Keratinocyte (primary cell): Measurements from ENCODE around the gene FOCAD. TPM values are rescaled to one million over a fixed set of nuclear protein-coding genes. Genes with fewer than 3 reads are reported as not detected.

Experiments
- DNase-seq: peaks from one replicate; pipeline ENCODE4 v3.0.0-alpha.2; 2011; ENCODE audit warnings: low read depth, missing footprints, low spot score
- FAIRE-seq: peaks from 2 replicates; lab custom pipeline; 2011; peaks lifted over from hg19 to GRCh38; lab: Jason Lieb, UNC
- H2AFZ ChIP-seq: 2 replicates; pipeline ENCODE4 v1.6.0; 2012; ENCODE audit warnings: low read length, control low read depth, inconsistent platforms; ENCODE audit not compliant: control insufficient read depth
- H3K27ac ChIP-seq: 2 replicates; pipeline ENCODE4 v1.5.1; 2011; ENCODE audit warnings: low read length; ENCODE audit not compliant: control insufficient read depth, insufficient read depth
- H3K27me3 ChIP-seq: 3 replicates; pipeline ENCODE4 v1.6.0; 2011; ENCODE audit warnings: low read length; ENCODE audit not compliant: control insufficient read depth, insufficient read depth; ENCODE audit errors: extremely low read depth
- H3K36me3 ChIP-seq, 2 experiments: 2 replicates in 1 of 2; 3 replicates in 1 of 2; pipeline ENCODE4 v1.5.1; 2011; ENCODE audit warnings: low read length in 2 of 2, mild to moderate bottlenecking in 1 of 2; ENCODE audit not compliant: control insufficient read depth in 2 of 2, insufficient read depth in 2 of 2; ENCODE audit errors: extremely low read depth in 1 of 2
- H3K4me1 ChIP-seq: 3 replicates; pipeline ENCODE4 v1.5.1; 2011; ENCODE audit warnings: low read length; ENCODE audit not compliant: control insufficient read depth, insufficient read depth; ENCODE audit errors: extremely low read depth
- H3K4me2 ChIP-seq: 3 replicates; pipeline ENCODE4 v1.6.0; 2011; ENCODE audit warnings: low read depth, low read length; ENCODE audit not compliant: control insufficient read depth, insufficient read depth; ENCODE audit errors: extremely low read depth
- H3K4me3 ChIP-seq, 3 experiments: fragments of 200-600 bp in 1 of 3; sonication (generic) in 1 of 3; 2 replicates in 2 of 3; 3 replicates in 1 of 3; pipeline ENCODE4 v1.5.1; 2011 to 2016; ENCODE audit warnings: low read length in 3 of 3, mild to moderate bottlenecking in 3 of 3, control low read depth in 2 of 3, inconsistent platforms in 1 of 3, low read depth in 1 of 3, mixed read lengths in 1 of 3, mixed run types in 1 of 3, moderate library complexity in 1 of 3; ENCODE audit not compliant: control insufficient read depth in 2 of 3, insufficient read depth in 2 of 3; ENCODE audit errors: extremely low read depth in 1 of 3
- H3K79me2 ChIP-seq: 2 replicates; pipeline ENCODE4 v1.6.0; 2012; ENCODE audit warnings: low read length; ENCODE audit not compliant: control insufficient read depth, insufficient read depth
- H3K9ac ChIP-seq: 3 replicates; pipeline ENCODE4 v1.6.0; 2011; ENCODE audit warnings: low read length; ENCODE audit not compliant: control insufficient read depth, insufficient read depth; ENCODE audit errors: extremely low read depth
- H3K9me1 ChIP-seq: 3 replicates; pipeline ENCODE4 v1.6.0; 2011; ENCODE audit warnings: low read length; ENCODE audit not compliant: control insufficient read depth, insufficient read depth; ENCODE audit errors: extremely low read depth
- H3K9me3 ChIP-seq: 2 replicates; pipeline ENCODE4 v1.5.1; 2012; ENCODE audit warnings: low read depth, low read length; ENCODE audit not compliant: control insufficient read depth
- H4K20me1 ChIP-seq: 3 replicates; pipeline ENCODE4 v1.6.0; 2011; ENCODE audit warnings: low read length; ENCODE audit not compliant: control insufficient read depth, insufficient read depth; ENCODE audit errors: extremely low read depth
- CTCF ChIP-seq, 3 experiments: IDR thresholded peaks in 1 of 3; conservative IDR thresholded peaks in 1 of 3; optimal IDR thresholded peaks in 1 of 3; 2 replicates in 2 of 3; 3 replicates in 1 of 3; pipeline versions ENCODE3 to v1.5.1; 2011; ENCODE audit warnings: low read length in 3 of 3, mild to moderate bottlenecking in 3 of 3, moderate library complexity in 2 of 3, control low read depth in 1 of 3, inconsistent platforms in 1 of 3; ENCODE audit not compliant: insufficient read depth in 2 of 3; ENCODE audit errors: extremely low read depth in 1 of 3
- EZH2 ChIP-seq: IDR thresholded peaks from one replicate; pipeline ENCODE4 v1.6.1; 2012; ENCODE audit warnings: inconsistent platforms, mild to moderate bottlenecking, low read length, moderate library complexity
- dilution Hi-C: fragments of 300-500 bp; cut with MboI; formaldehyde crosslinking; loops from one replicate; pipeline ENCODE4 v1.7.0; 2020; ENCODE audit warnings: low sequenced_read_pairs; ENCODE audit not compliant: extremely low pct_ligation_motif_present
- polyA plus RNA-seq, 5 experiments: library from polyadenylated mRNA; depleted of rRNA in 3 of 5; stranded (reverse) in 3 of 5; stranded (forward) in 1 of 5; unstranded in 1 of 5; fragments of >200 nt; gene quantifications; 1 replicate in 1 of 5; 2 replicates in 3 of 5; 3 replicates in 1 of 5; pipeline versions ENCODE4 v1.2.1 to v1.2.3, GENCODE V29; 2011 to 2012; ENCODE audit warnings: missing spikeins in 2 of 5, low read depth in 1 of 5, low replicate concordance in 1 of 5

FOCAD gene
- polyA plus RNA-seq, 1 donor (not counting 4 experiments of a cell fraction or from before 2014, with no cell fraction given) = 33.1 TPM

- H3K4me2 ChIP-seq = no peak overlapping the region
- no peaks in the 10 kb centered on the region for H3K9me1 ChIP-seq
- H3K27me3 ChIP-seq = no peaks in the 10 kb centered on the region
- no peaks in the 10 kb centered on the region for H3K4me1 ChIP-seq
- no peak overlapping the region for H3K27ac ChIP-seq
- H3K9me3 ChIP-seq = no peaks in the 10 kb centered on the region
- no peak overlapping the region for H3K4me3 ChIP-seq
- H3K79me2 ChIP-seq = no peaks in the 10 kb centered on the region
- H4K20me1 ChIP-seq = no peaks in the 10 kb centered on the region
- H3K9ac ChIP-seq = no peak overlapping the region
- H2AFZ ChIP-seq = no peak overlapping the region
- no peaks in the 10 kb centered on the region for H3K36me3 ChIP-seq
- dilution Hi-C loops = no loop called here
- DNase-seq = no peak
- FAIRE-seq = no peak
- TF ChIP-seq EZH2 (no peak), CTCF (optimal IDR thresholded peaks at IDR 0.05 in 1 of 3, IDR thresholded peaks at IDR 0.05 in 1 of 3, conservative IDR thresholded peaks at IDR 0.05 in 1 of 3; ENCODE audit: extremely low read depth in 1 of 3, insufficient read depth in 2 of 3, low read length in 3 of 3) (no peak)
Observed at GRCh38 chr9:20746967-20747366, 62.9 kb downstream of the FOCAD start.

- Histone ChIP-seq H3K4me1 (peaks cover 11% of the 10 kb centered on the region), H3K79me2 (no peaks in the 10 kb centered on the region), H4K20me1 (no peaks in the 10 kb centered on the region), H3K27me3 (no peaks in the 10 kb centered on the region), H3K4me3 (no peak overlapping the region), H3K9me3 (no peaks in the 10 kb centered on the region), H3K4me2 (no peak overlapping the region), H3K9me1 (no peaks in the 10 kb centered on the region), H3K36me3 (no peaks in the 10 kb centered on the region), H3K9ac (no peak overlapping the region), H2AFZ (no peak overlapping the region), H3K27ac (no peak overlapping the region)
- dilution Hi-C loops = no loop called here
- FAIRE-seq (no peak), DNase-seq (no peak)
- TF ChIP-seq CTCF (optimal IDR thresholded peaks at IDR 0.05 in 1 of 3, IDR thresholded peaks at IDR 0.05 in 1 of 3, conservative IDR thresholded peaks at IDR 0.05 in 1 of 3; ENCODE audit: extremely low read depth in 1 of 3, insufficient read depth in 2 of 3, low read length in 3 of 3) = no peak
- TF ChIP-seq EZH2 = no peak
Observed at GRCh38 chr9:20749496-20750198, 65.6 kb downstream of the FOCAD start.
